SK-N-SH (cell line): ENCODE measurements around the gene SECTM1.

Source experiments
- EP300 ChIP-seq, 2 experiments: IDR thresholded peaks; 2 replicates each; pipeline versions ENCODE4 v1.4.0 to v1.6.1; 2012; ENCODE audit warnings: borderline replicate concordance in 1 of 2, low read depth in 1 of 2, low read length in 1 of 2
- EZH2phosphoT487 ChIP-seq: fragments of 200-600 bp; sonication (generic); IDR thresholded peaks from 2 replicates; pipeline ENCODE4 v1.6.1; 2017; ENCODE audit warnings: low read depth, mixed run types, mild to moderate bottlenecking, antibody characterized with exemption, moderate library complexity, borderline replicate concordance
- FOXJ3 ChIP-seq: sonication (generic); formaldehyde crosslinking; IDR thresholded peaks from 2 replicates; pipeline ENCODE4 v1.5.1; 2020; ENCODE audit warnings: mild to moderate bottlenecking, missing genetic modification reagents
- FOXM1 ChIP-seq: IDR thresholded peaks from 2 replicates; pipeline ENCODE4 v1.4.0; 2012; ENCODE audit warnings: low read depth, mild to moderate bottlenecking
- NFIC ChIP-seq: IDR thresholded peaks from 2 replicates; pipeline ENCODE4 v1.4.0; 2012; ENCODE audit warnings: borderline replicate concordance
- POLR2AphosphoS5 ChIP-seq: IDR thresholded peaks from 2 replicates; pipeline ENCODE4 v1.6.1; 2012; ENCODE audit warnings: low read depth, low read length
- SMC3 ChIP-seq: IDR thresholded peaks from 2 replicates; pipeline ENCODE4 v1.6.1; 2012; ENCODE audit warnings: low read depth, low read length, improper control_type of control experiment
- TF ChIP-seq, protein P1 (sequence below): fragments of 200-600 bp; sonication (generic); IDR thresholded peaks from 2 replicates; pipeline ENCODE4 v1.6.1; 2017; ENCODE audit warnings: antibody characterized with exemption, mild to moderate bottlenecking, moderate library complexity
- TF ChIP-seq, protein P2 (sequence below): IDR thresholded peaks from 2 replicates; pipeline ENCODE4; 2012

DNA sequence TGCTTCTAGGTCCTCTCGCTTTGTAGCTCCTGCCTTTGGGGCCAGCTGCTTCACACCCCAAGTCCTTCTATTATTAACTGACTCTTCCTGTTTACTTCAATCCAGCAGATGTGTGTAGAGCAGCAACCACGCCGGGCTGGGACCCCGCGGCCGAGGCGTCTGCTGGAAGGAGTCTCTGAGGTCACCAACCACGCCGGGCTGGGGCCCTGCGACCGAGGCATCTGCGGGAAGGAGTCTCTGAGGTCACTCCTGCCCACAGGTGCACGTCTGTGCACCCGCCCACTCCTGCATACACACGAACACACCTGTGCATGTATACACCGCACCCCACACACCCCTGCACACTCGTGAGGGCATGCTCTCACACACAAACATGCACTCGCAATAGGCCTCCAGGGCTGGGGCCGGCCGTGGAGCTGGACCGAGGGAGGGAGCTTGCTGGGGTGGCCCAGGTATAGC is 17.7 kb upstream of the SECTM1 start:
- TF ChIP-seq EP300 (IDR thresholded peaks at IDR 0.05; ENCODE audit: borderline replicate concordance in 1 of 2, low read depth in 1 of 2, low read length in 1 of 2) (no peak), FOXM1 (no peak), EZH2phosphoT487 (no peak), POLR2AphosphoS5 (no peak), SMC3 (no peak), FOXJ3 (CRISPR knock-in tag) (no peak), NFIC (no peak)
- TF ChIP-seq, protein P1, sequence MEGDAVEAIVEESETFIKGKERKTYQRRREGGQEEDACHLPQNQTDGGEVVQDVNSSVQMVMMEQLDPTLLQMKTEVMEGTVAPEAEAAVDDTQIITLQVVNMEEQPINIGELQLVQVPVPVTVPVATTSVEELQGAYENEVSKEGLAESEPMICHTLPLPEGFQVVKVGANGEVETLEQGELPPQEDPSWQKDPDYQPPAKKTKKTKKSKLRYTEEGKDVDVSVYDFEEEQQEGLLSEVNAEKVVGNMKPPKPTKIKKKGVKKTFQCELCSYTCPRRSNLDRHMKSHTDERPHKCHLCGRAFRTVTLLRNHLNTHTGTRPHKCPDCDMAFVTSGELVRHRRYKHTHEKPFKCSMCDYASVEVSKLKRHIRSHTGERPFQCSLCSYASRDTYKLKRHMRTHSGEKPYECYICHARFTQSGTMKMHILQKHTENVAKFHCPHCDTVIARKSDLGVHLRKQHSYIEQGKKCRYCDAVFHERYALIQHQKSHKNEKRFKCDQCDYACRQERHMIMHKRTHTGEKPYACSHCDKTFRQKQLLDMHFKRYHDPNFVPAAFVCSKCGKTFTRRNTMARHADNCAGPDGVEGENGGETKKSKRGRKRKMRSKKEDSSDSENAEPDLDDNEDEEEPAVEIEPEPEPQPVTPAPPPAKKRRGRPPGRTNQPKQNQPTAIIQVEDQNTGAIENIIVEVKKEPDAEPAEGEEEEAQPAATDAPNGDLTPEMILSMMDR = no peak
- TF ChIP-seq, protein P2, sequence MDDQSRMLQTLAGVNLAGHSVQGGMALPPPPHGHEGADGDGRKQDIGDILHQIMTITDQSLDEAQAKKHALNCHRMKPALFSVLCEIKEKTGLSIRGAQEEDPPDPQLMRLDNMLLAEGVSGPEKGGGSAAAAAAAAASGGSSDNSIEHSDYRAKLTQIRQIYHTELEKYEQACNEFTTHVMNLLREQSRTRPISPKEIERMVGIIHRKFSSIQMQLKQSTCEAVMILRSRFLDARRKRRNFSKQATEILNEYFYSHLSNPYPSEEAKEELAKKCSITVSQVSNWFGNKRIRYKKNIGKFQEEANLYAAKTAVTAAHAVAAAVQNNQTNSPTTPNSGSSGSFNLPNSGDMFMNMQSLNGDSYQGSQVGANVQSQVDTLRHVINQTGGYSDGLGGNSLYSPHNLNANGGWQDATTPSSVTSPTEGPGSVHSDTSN = no peak
